ENCODE data around the gene LRRK2. TPM values are rescaled to one million over a fixed set of nuclear protein-coding genes. Genes with fewer than 3 reads are reported as not detected.

Gene LRRK2
- polyA plus RNA-seq, 3 donors from 2014 or later = 0.09 to 0.18 (median 0.17) TPM

- Mint-ChIP-seq H3K36me3 (peaks cover 0 to 4% (median 0%) of the 10 kb centered on the region in 3 donors), H3K4me3 (peak overlapping the region; percentile 64 to 79 (median 69)), H3K27me3 (ENCODE audit: low read depth in 3 of 3) (peaks cover 0 to 13% (median 3%) of the 10 kb centered on the region in 3 donors), H3K27ac (no peak overlapping the region), H3K4me1 (peaks cover 8 to 17% of the 10 kb centered on the region in 2 donors), H3K9me3 (peaks cover 0 to 10% (median 3%) of the 10 kb centered on the region in 6 donors)
- no peak for DNase-seq
Observed at GRCh38 chr12:40225337-40225983, 663 bp downstream of the LRRK2 start.

- peaks cover 0 to 13% (median 4%) of the 10 kb centered on the region in 3 donors for H3K27me3 Mint-ChIP-seq (ENCODE audit: low read depth in 3 of 3)
- peaks cover 0 to 4% (median 0%) of the 10 kb centered on the region in 3 donors for H3K36me3 Mint-ChIP-seq
- no peak for DNase-seq
- H3K27ac Mint-ChIP-seq = no peak overlapping the region
- peak overlapping the region in 2 of 5 donors; percentile 64 to 79 for H3K4me3 Mint-ChIP-seq
- H3K9me3 Mint-ChIP-seq = peaks cover 0 to 10% (median 3%) of the 10 kb centered on the region in 6 donors
- peaks cover 8 to 17% of the 10 kb centered on the region in 2 donors for H3K4me1 Mint-ChIP-seq
Observed at GRCh38 chr12:40225984-40226602, 1.3 kb downstream of the LRRK2 start.

GRCh38 chr12:40226705-40227104 is 1.9 kb downstream of the LRRK2 start:
- peaks cover 0 to 4% (median 0%) of the 10 kb centered on the region in 3 donors for H3K36me3 Mint-ChIP-seq
- peaks cover 0 to 10% (median 3%) of the 10 kb centered on the region in 6 donors for H3K9me3 Mint-ChIP-seq
- H3K27me3 Mint-ChIP-seq (ENCODE audit: low read depth in 3 of 3) = peaks cover 0 to 13% (median 4%) of the 10 kb centered on the region in 3 donors
- no peak overlapping the region for H3K4me3 Mint-ChIP-seq
- DNase-seq = no peak
- H3K27ac Mint-ChIP-seq = no peak overlapping the region
- H3K4me1 Mint-ChIP-seq = peaks cover 8 to 17% of the 10 kb centered on the region in 2 donors

- Mint-ChIP-seq H3K4me3 (no peak overlapping the region), H3K4me1 (peaks cover 8 to 17% of the 10 kb centered on the region in 2 donors), H3K36me3 (peaks cover 0 to 4% (median 0%) of the 10 kb centered on the region in 3 donors), H3K27ac (no peak overlapping the region), H3K27me3 (ENCODE audit: low read depth in 3 of 3) (peaks cover 0 to 13% (median 4%) of the 10 kb centered on the region in 3 donors), H3K9me3 (peaks cover 0 to 10% (median 3%) of the 10 kb centered on the region in 6 donors)
- DNase-seq = no peak
Observed at GRCh38 chr12:40227447-40227846, 2.6 kb downstream of the LRRK2 start.

- no peak for DNase-seq
- peaks cover 0 to 7% (median 3%) of the 10 kb centered on the region in 6 donors for H3K9me3 Mint-ChIP-seq
- peaks cover 8 to 14% of the 10 kb centered on the region in 2 donors for H3K4me1 Mint-ChIP-seq
- no peak overlapping the region for H3K4me3 Mint-ChIP-seq
- H3K36me3 Mint-ChIP-seq = peaks cover 0 to 4% (median 0%) of the 10 kb centered on the region in 3 donors
- no peak overlapping the region for H3K27ac Mint-ChIP-seq
- H3K27me3 Mint-ChIP-seq (ENCODE audit: low read depth in 3 of 3) = peaks cover 0 to 13% (median 4%) of the 10 kb centered on the region in 3 donors
Observed at GRCh38 chr12:40228727-40229126, 3.9 kb downstream of the LRRK2 start.

GRCh38 chr12:40229690-40230651 is 5.2 kb downstream of the LRRK2 start:
- Mint-ChIP-seq H3K9me3 (peaks cover 0 to 6% (median 3%) of the 10 kb centered on the region in 6 donors), H3K27ac (no peak overlapping the region), H3K27me3 (ENCODE audit: low read depth in 3 of 3) (peaks cover 0 to 10% (median 1%) of the 10 kb centered on the region in 3 donors), H3K4me1 (peaks cover 6 to 7% of the 10 kb centered on the region in 2 donors), H3K36me3 (no peaks in the 10 kb centered on the region), H3K4me3 (no peak overlapping the region)
- no peak for DNase-seq

- no peaks in the 10 kb centered on the region for H3K4me1 Mint-ChIP-seq
- H3K27me3 Mint-ChIP-seq (ENCODE audit: low read depth in 3 of 3) = peaks cover 0 to 3% (median 0%) of the 10 kb centered on the region in 3 donors
- peaks cover 0 to 6% (median under 1%) of the 10 kb centered on the region in 6 donors for H3K9me3 Mint-ChIP-seq
- H3K27ac Mint-ChIP-seq = no peak overlapping the region
- H3K36me3 Mint-ChIP-seq = no peaks in the 10 kb centered on the region
- no peak for DNase-seq
- no peak overlapping the region for H3K4me3 Mint-ChIP-seq
Observed at GRCh38 chr12:40232602-40233001, 7.8 kb downstream of the LRRK2 start.

- DNase-seq = no peak
- peaks cover 0 to 3% (median 0%) of the 10 kb centered on the region in 3 donors for H3K27me3 Mint-ChIP-seq (ENCODE audit: low read depth in 3 of 3)
- H3K4me3 Mint-ChIP-seq = no peak overlapping the region
- peaks cover 0 to 6% (median under 1%) of the 10 kb centered on the region in 6 donors for H3K9me3 Mint-ChIP-seq
- H3K27ac Mint-ChIP-seq = no peak overlapping the region
- no peaks in the 10 kb centered on the region for H3K36me3 Mint-ChIP-seq
- no peaks in the 10 kb centered on the region for H3K4me1 Mint-ChIP-seq
Observed at GRCh38 chr12:40233741-40234367, 9.1 kb downstream of the LRRK2 start.

GRCh38 chr12:40236357-40236850 is 11.6 kb downstream of the LRRK2 start:
- H3K4me1 Mint-ChIP-seq = peaks cover 5 to 6% of the 10 kb centered on the region in 2 donors
- H3K36me3 Mint-ChIP-seq = no peaks in the 10 kb centered on the region
- no peak overlapping the region for H3K27ac Mint-ChIP-seq
- H3K4me3 Mint-ChIP-seq = no peak overlapping the region
- H3K27me3 Mint-ChIP-seq (ENCODE audit: low read depth in 3 of 3) = peaks cover 0 to 4% (median 0%) of the 10 kb centered on the region in 3 donors
- H3K9me3 Mint-ChIP-seq = peaks cover 0 to 6% (median under 1%) of the 10 kb centered on the region in 6 donors
- DNase-seq = no peak

- no peak overlapping the region for H3K27ac Mint-ChIP-seq
- H3K4me1 Mint-ChIP-seq = peaks cover 5 to 6% of the 10 kb centered on the region in 2 donors
- no peak overlapping the region for H3K4me3 Mint-ChIP-seq
- DNase-seq = no peak
- peaks cover 0 to 4% (median 2%) of the 10 kb centered on the region in 3 donors for H3K27me3 Mint-ChIP-seq (ENCODE audit: low read depth in 3 of 3)
- H3K36me3 Mint-ChIP-seq = no peaks in the 10 kb centered on the region
- peaks cover 0 to 6% (median under 1%) of the 10 kb centered on the region in 6 donors for H3K9me3 Mint-ChIP-seq
Observed at GRCh38 chr12:40238266-40238902, 13.6 kb downstream of the LRRK2 start.

GRCh38 chr12:40238979-40239378 is 14.2 kb downstream of the LRRK2 start:
- no peaks in the 10 kb centered on the region for H3K36me3 Mint-ChIP-seq
- no peak overlapping the region for H3K27ac Mint-ChIP-seq
- H3K9me3 Mint-ChIP-seq = peaks cover 0 to 6% (median under 1%) of the 10 kb centered on the region in 6 donors
- H3K27me3 Mint-ChIP-seq (ENCODE audit: low read depth in 3 of 3) = peaks cover 0 to 4% (median 2%) of the 10 kb centered on the region in 3 donors
- no peak for DNase-seq
- no peak overlapping the region for H3K4me3 Mint-ChIP-seq
- H3K4me1 Mint-ChIP-seq = peaks cover 5 to 6% of the 10 kb centered on the region in 2 donors

GRCh38 chr12:40240779-40241178 is 16.0 kb downstream of the LRRK2 start:
- H3K9me3 Mint-ChIP-seq = peaks cover 0 to 6% (median 0%) of the 10 kb centered on the region in 6 donors
- no peak overlapping the region for H3K4me3 Mint-ChIP-seq
- DNase-seq = no peak
- peaks cover 5 to 6% of the 10 kb centered on the region in 2 donors for H3K4me1 Mint-ChIP-seq
- H3K27me3 Mint-ChIP-seq (ENCODE audit: low read depth in 3 of 3) = peaks cover 0 to 4% (median 2%) of the 10 kb centered on the region in 3 donors
- H3K36me3 Mint-ChIP-seq = no peaks in the 10 kb centered on the region
- no peak overlapping the region for H3K27ac Mint-ChIP-seq
